H1 (cell line): Measurements from ENCODE around the gene KRTAP5-6. TPM values are rescaled to one million over a fixed set of nuclear protein-coding genes. Genes with fewer than 3 reads are reported as not detected.

Source experiments
- CTCF ChIA-PET: fragments of 300-600 bp; sonication (Branson Sonifier 250); formaldehyde crosslinking; loops from one replicate; lab custom pipeline; 2021; ENCODE audit not compliant: partially characterized antibody; lab: Charles Lee
- POLR2A ChIA-PET: fragments of 300-600 bp; sonication (Branson Sonifier 250); formaldehyde crosslinking; loops from one replicate; lab custom pipeline; 2021; ENCODE audit warnings: inconsistent platforms; ENCODE audit not compliant: partially characterized antibody; lab: Charles Lee
- DNase-seq, 2 experiments: peaks; one replicate each; pipeline versions ENCODE4 v3.0.0 to v3.0.0-alpha.2; 2010 to 2022; ENCODE audit warnings: low spot score in 2 of 2, low read depth in 1 of 2, mixed read lengths in 1 of 2
- FAIRE-seq: peaks from 2 replicates; lab custom pipeline; 2011; peaks lifted over from hg19 to GRCh38; lab: Jason Lieb, UNC
- H2AFZ ChIP-seq: 2 replicates; pipeline ENCODE4 v1.8.1; 2012; ENCODE audit warnings: low read length, inconsistent platforms
- H2AK5ac ChIP-seq: 2 replicates; pipeline ENCODE4 v1.6.1; 2013; ENCODE audit warnings: low read depth, low read length
- H2BK120ac ChIP-seq: replicated peaks from 2 replicates; pipeline ENCODE3; 2013; ENCODE audit warnings: low read depth, low read length, inconsistent platforms
- H2BK12ac ChIP-seq: 2 replicates; pipeline ENCODE4 v1.6.1; 2013; ENCODE audit warnings: low read depth, low read length
- H2BK15ac ChIP-seq: 2 replicates; pipeline ENCODE4 v1.6.1; 2013; ENCODE audit warnings: low read length
- H2BK20ac ChIP-seq: 2 replicates; pipeline ENCODE4 v1.6.1; 2013; ENCODE audit warnings: low read length
- H2BK5ac ChIP-seq: 2 replicates; pipeline ENCODE4 v1.6.1; 2013; ENCODE audit warnings: low read depth, low read length
- H3K14ac ChIP-seq: 2 replicates; pipeline ENCODE4 v1.6.1; 2013; ENCODE audit warnings: inconsistent platforms; ENCODE audit not compliant: insufficient read length
- H3K18ac ChIP-seq: 2 replicates; pipeline ENCODE4 v1.6.1; 2013; ENCODE audit warnings: low read length; ENCODE audit errors: extremely low read depth
- H3K23ac ChIP-seq: 2 replicates; pipeline ENCODE4 v1.6.1; 2013; ENCODE audit warnings: inconsistent platforms; ENCODE audit not compliant: insufficient read length
- H3K23me2 ChIP-seq: 2 replicates; pipeline ENCODE4 v1.6.1; 2013; ENCODE audit warnings: low read depth, low read length
- H3K27ac ChIP-seq: 2 replicates; pipeline ENCODE4 v1.6.1; 2011; ENCODE audit warnings: low read depth, low read length, inconsistent platforms
- H3K27me3 ChIP-seq, 4 experiments: replicated peaks in 1 of 4; 1 replicate in 1 of 4; 2 replicates in 3 of 4; pipeline versions ENCODE4 v1.6.1 to v1.8.1; 2011 to 2013; ENCODE audit warnings: low read length in 3 of 4, mild to moderate bottlenecking in 3 of 4, inconsistent platforms in 2 of 4, mixed read lengths in 2 of 4, moderate library complexity in 1 of 4; ENCODE audit not compliant: control insufficient read depth in 3 of 4, insufficient read depth in 3 of 4; ENCODE audit errors: extremely low read depth in 1 of 4
- H3K36me3 ChIP-seq, 4 experiments: 2 replicates each; pipeline versions ENCODE4 v1.6.1 to v1.8.1; 2011 to 2013; ENCODE audit warnings: mild to moderate bottlenecking in 4 of 4, low read length in 3 of 4, moderate library complexity in 2 of 4, control low read depth in 1 of 4, inconsistent platforms in 1 of 4; ENCODE audit not compliant: insufficient read depth in 4 of 4, control insufficient read depth in 2 of 4
- H3K4ac ChIP-seq: replicated peaks from 2 replicates; pipeline ENCODE3; 2013; ENCODE audit warnings: low read length, low read depth, mixed read lengths, inconsistent platforms; ENCODE audit not compliant: insufficient read length
- H3K4me1 ChIP-seq, 4 experiments: replicated peaks in 1 of 4; 1 replicate in 1 of 4; 2 replicates in 3 of 4; pipeline versions ENCODE4 v1.6.1 to v1.8.1; 2011 to 2013; ENCODE audit warnings: low read length in 3 of 4, inconsistent platforms in 2 of 4, mixed read lengths in 1 of 4; ENCODE audit not compliant: insufficient read depth in 4 of 4, control insufficient read depth in 3 of 4
- H3K4me2 ChIP-seq, 2 experiments: 2 replicates each; pipeline versions ENCODE4 v1.6.1 to v1.8.1; 2011 to 2013; ENCODE audit warnings: low read depth in 2 of 2, low read length in 2 of 2, control low read depth in 1 of 2, inconsistent platforms in 1 of 2, mild to moderate bottlenecking in 1 of 2; ENCODE audit not compliant: insufficient read depth in 1 of 2
- H3K4me3 ChIP-seq, 4 experiments: fragments of 200-600, 300-600 bp in 1 of 4; sonication (generic), shearing (Covaris generic), sonication (Bioruptor Twin) in 1 of 4; 2 replicates each; pipeline versions ENCODE4 v1.5.1 to v1.8.1; 2011 to 2016; ENCODE audit warnings: low read length in 4 of 4, low read depth in 3 of 4, control low read depth in 2 of 4, inconsistent platforms in 2 of 4, mild to moderate bottlenecking in 2 of 4, mixed read lengths in 1 of 4, moderate library complexity in 1 of 4; ENCODE audit not compliant: insufficient read depth in 2 of 4; ENCODE audit errors: extremely low read depth in 1 of 4
- H3K56ac ChIP-seq: replicated peaks from 2 replicates; pipeline ENCODE3; 2013; ENCODE audit warnings: low read depth, mild to moderate bottlenecking, mixed read lengths, low read length, inconsistent platforms; ENCODE audit not compliant: insufficient read length
- H3K79me1 ChIP-seq: 2 replicates; pipeline ENCODE4 v1.6.1; 2013; ENCODE audit warnings: low read depth, low read length, control low read depth
- H3K79me2 ChIP-seq, 2 experiments: 2 replicates each; pipeline versions ENCODE4 v1.6.1 to v1.8.1; 2012 to 2013; ENCODE audit warnings: low read length in 2 of 2, mild to moderate bottlenecking in 2 of 2, inconsistent platforms in 1 of 2; ENCODE audit not compliant: insufficient read depth in 2 of 2, control insufficient read depth in 1 of 2
- H3K9ac ChIP-seq, 4 experiments: replicated peaks in 1 of 4; 1 replicate in 1 of 4; 2 replicates in 3 of 4; pipeline versions ENCODE4 v1.6.1 to v1.8.1; 2011 to 2013; ENCODE audit warnings: low read depth in 3 of 4, low read length in 3 of 4, control low read depth in 2 of 4, mild to moderate bottlenecking in 2 of 4, moderate library complexity in 2 of 4, inconsistent platforms in 1 of 4; ENCODE audit errors: extremely low read depth in 1 of 4
- H3K9me3 ChIP-seq, 2 experiments: 2 replicates each; pipeline versions ENCODE4 v1.6.1 to v1.8.1; 2012 to 2013; ENCODE audit warnings: mild to moderate bottlenecking in 2 of 2, moderate library complexity in 2 of 2, control low read depth in 1 of 2, inconsistent platforms in 1 of 2, low read depth in 1 of 2, low read length in 1 of 2, mixed read lengths in 1 of 2; ENCODE audit not compliant: insufficient read depth in 2 of 2
- H4K20me1 ChIP-seq, 2 experiments: replicated peaks in 1 of 2; 2 replicates each; pipeline versions ENCODE3 to v1.8.1; 2011 to 2013; ENCODE audit warnings: inconsistent platforms in 2 of 2, low read length in 2 of 2, mild to moderate bottlenecking in 1 of 2; ENCODE audit not compliant: insufficient read depth in 2 of 2, control insufficient read depth in 1 of 2
- H4K5ac ChIP-seq: 2 replicates; pipeline ENCODE4 v1.6.1; 2013; ENCODE audit warnings: low read length, low read depth, mixed read lengths, inconsistent platforms; ENCODE audit not compliant: insufficient read length
- H4K8ac ChIP-seq: 2 replicates; pipeline ENCODE4 v1.8.0; 2013; ENCODE audit warnings: mild to moderate bottlenecking, moderate library complexity, low read length, inconsistent platforms; ENCODE audit not compliant: insufficient read depth; ENCODE audit errors: extremely low read depth
- H4K91ac ChIP-seq: replicated peaks from 2 replicates; pipeline ENCODE3; 2013; ENCODE audit warnings: low read length, mixed read lengths, inconsistent platforms; ENCODE audit not compliant: insufficient read length
- CREB1 ChIP-seq: IDR thresholded peaks from 2 replicates; pipeline ENCODE4 v1.6.1; 2012; ENCODE audit warnings: inconsistent platforms
- JUND ChIP-seq: IDR thresholded peaks from 2 replicates; pipeline ENCODE4 v1.6.1; 2011; ENCODE audit warnings: mild to moderate bottlenecking, improper control_type of control experiment, low read length
- RXRA ChIP-seq: IDR thresholded peaks from 2 replicates; pipeline ENCODE4 v1.6.1; 2011; ENCODE audit warnings: low read depth, mild to moderate bottlenecking, low read length, moderate library complexity; ENCODE audit not compliant: insufficient read depth
- TAF7 ChIP-seq: optimal IDR thresholded peaks from 2 replicates; pipeline ENCODE3; 2011; ENCODE audit warnings: low read depth, mild to moderate bottlenecking, inconsistent platforms, low read length, moderate library complexity, borderline replicate concordance
- WGBS, 2 experiments: shearing (Covaris generic) in 1 of 2; methylation state at CpG; one replicate each; pipeline versions ENCODE4 v1.1.6 to v1.1.7; 2013 to 2015; ENCODE audit warnings: low lambda C conversion rate in 2 of 2, mixed read lengths in 2 of 2, inconsistent platforms in 1 of 2, low coverage in 1 of 2, missing lambda C conversion rate in 1 of 2; ENCODE audit not compliant: insufficient replicate concordance in 2 of 2, insufficient coverage in 1 of 2, insufficient read length in 1 of 2; ENCODE audit errors: extremely low coverage in 1 of 2, missing lambda C conversion rate in 1 of 2; 5-methylcytosine and 5-hydroxymethylcytosine counted together
- polyA plus RNA-seq, 7 experiments: library from polyadenylated mRNA; depleted of rRNA in 3 of 7; stranded (reverse) in 5 of 7; unstranded in 2 of 7; fragments of >200 nt in 5 of 7; fragments of 200-250 nt in 2 of 7; gene quantifications; 1 replicate in 5 of 7; 2 replicates in 1 of 7; 4 replicates in 1 of 7; pipeline versions ENCODE4 v1.2.1 to v1.2.3, GENCODE V29; 2011 to 2013; ENCODE audit warnings: missing spikeins in 2 of 7, mixed read lengths in 2 of 7
- total RNA-seq: library from RNA; stranded (reverse); fragmentation: NEBNext Ultra II Directional; extraction: Animal tissue kit (Norgen Biotek cat#: 25700); gene quantifications from 2 replicates; pipeline ENCODE4 v1.2.1, GENCODE V29; 2021

The KRTAP5-6 gene
- total and polyA plus RNA-seq, 2 of the 8 experiments (the other 6 are each of a cell fraction or from before 2014, with no cell fraction given) = not detected

DNA sequence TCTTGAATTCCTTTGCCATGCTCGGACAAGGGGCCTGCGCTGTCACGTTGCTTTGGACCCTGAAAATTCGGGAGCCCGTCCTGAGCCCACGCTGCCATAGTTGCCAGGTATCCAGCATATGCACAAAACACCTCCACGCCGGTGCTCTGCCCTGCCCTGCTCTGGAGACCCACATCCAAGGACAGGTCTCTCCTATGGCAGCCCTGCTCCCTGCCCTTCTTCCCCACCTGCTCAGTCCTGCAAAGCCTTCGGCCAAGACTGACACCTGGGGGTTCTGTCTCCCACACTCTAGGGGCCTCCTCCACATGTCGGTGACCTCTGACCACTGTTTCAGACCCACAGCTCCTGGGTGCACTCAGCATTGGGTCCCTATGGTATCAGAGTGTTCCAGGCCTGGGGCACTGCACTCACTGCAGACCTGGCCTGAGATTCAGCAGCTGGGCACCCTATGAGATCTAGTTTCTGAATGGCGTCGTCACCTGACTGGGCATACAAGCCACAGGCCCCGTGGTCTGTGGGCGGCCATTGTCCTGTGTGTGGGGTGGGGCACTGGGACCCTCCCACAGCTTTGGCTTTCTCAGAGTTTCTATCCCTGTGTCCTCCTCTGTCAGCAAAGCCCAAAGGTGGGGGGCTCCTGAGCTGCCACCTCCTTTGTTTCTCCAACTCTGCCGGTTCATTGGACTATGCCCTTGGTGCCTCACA is 2.0 kb upstream of the KRTAP5-6 start:
- WGBS, 2 experiments = 86% methylated on average over 15 of the region's 15 CpGs; no CpG with 5 or more reads in 1 of the 2 experiments
- POLR2A ChIA-PET = interaction anchor here (1.4 kb wide), 1 partner anchor 54 kb away, joined by 3 read pairs; no protein-coding TSS in a partner anchor
- DNase-seq = no peak
- TF ChIP-seq JUND (no peak), CREB1 (no peak), TAF7 (no peak), RXRA (no peak)

More for the DNA sequence above, 2.0 kb upstream of the KRTAP5-6 start:
- no peak overlapping the region for H2BK15ac ChIP-seq
- H2AK5ac ChIP-seq = no peak overlapping the region
- H3K18ac ChIP-seq = no peak overlapping the region
- no peaks in the 10 kb centered on the region for H3K9me3 ChIP-seq
- peaks cover 0 to 7% (median 0%) of the 10 kb centered on the region in 4 experiments; a peak in 3 of 7 replicates for H3K27me3 ChIP-seq
- H3K27ac ChIP-seq = no peak overlapping the region
- no peak overlapping the region for H4K8ac ChIP-seq
- H3K4me1 ChIP-seq = peaks cover 0 to 10% (median 3%) of the 10 kb centered on the region in 4 experiments; a peak in 3 of 7 replicates
- H3K23me2 ChIP-seq = no peaks in the 10 kb centered on the region; the same call in 1 of the 2 replicates
- no peak overlapping the region for H2BK20ac ChIP-seq
- no peak overlapping the region for H2BK12ac ChIP-seq
- H3K4me3 ChIP-seq = no peak overlapping the region
- no peak overlapping the region for H2AFZ ChIP-seq
- H2BK5ac ChIP-seq = no peak overlapping the region
- no peaks in the 10 kb centered on the region for H4K20me1 ChIP-seq
- H3K23ac ChIP-seq = no peak overlapping the region
- no peak overlapping the region for H2BK120ac ChIP-seq
- no peaks in the 10 kb centered on the region for H3K36me3 ChIP-seq
- H3K14ac ChIP-seq = no peak overlapping the region
- H3K4ac ChIP-seq = no peak overlapping the region
- H3K9ac ChIP-seq = no peak overlapping the region
- no peak overlapping the region for H3K4me2 ChIP-seq
- CTCF ChIA-PET = interaction anchor here (0.8 to 6.9 kb wide), 38 partner anchors 9 to 465 kb away, joined by 3 to 255 read pairs (median 7); partner anchors contain the start of genes LSP1, SYT8 and TNNI2
- no peaks in the 10 kb centered on the region for H3K79me2 ChIP-seq
- no peak for FAIRE-seq
- H3K56ac ChIP-seq = no peak overlapping the region
- no peak overlapping the region for H4K5ac ChIP-seq
- H3K79me1 ChIP-seq = no peaks in the 10 kb centered on the region
- no peak overlapping the region for H4K91ac ChIP-seq
